ENCODE results near the gene PIP4K2B. TPM values are rescaled to one million over a fixed set of nuclear protein-coding genes. Genes with fewer than 3 reads are reported as not detected.

PIP4K2B gene
- 10 to 100 TPM; 30.1 to 33.4 TPM for total RNA-seq

DNA sequence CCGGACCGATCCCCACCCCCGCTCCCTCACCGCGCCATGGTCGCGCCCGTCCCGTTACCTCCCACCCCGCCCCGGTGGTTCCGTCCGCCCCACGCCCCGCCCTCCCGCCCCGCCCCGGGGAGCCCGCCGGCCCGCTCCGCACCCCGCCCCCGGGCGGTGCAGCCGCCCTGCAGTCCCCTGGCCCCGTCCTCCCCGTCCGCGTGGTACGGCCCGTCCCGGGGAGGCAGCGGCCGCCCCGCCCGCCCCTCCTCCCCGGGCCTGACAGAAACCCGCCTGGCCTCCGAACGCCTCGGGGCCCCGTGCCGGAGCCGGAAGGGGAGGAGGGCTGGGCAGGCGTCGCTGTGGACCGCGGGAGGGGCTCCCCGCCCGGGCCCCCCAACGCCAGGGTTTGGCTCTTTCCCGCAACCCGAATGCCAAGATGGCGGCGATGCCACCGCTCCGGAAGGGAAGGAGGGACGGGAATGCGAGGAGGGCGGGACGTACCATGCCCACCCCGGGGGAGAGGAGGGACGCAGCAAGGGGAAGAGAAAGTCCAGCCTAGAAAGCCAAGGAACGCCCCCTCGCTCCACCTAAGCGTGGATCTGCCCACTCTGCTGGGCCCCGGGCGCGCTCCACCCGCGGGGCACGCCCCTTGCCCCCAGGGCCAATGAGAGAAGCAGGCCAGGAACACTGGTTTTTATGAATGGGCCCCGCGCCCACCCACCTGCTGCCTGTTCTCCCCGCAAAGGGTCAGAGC lies at the start of gene PIP4K2B:
Gene PIP4K2B (minus strand): TSS at position 56 of the 736 bp plus-strand sequence. CDS start 132 bp downstream, outside the sequence.
- peak; percentile 91 for DNase-seq
- Mint-ChIP-seq H3K9me3 (no peaks in the 10 kb centered on the region), H3K27ac (peak within 1 kb of the TSS; percentile 89), H3K36me3 (ENCODE audit: low read depth) (peaks cover 27% of the 10 kb centered on the region), H3K4me3 (peak within 1 kb of the TSS; percentile 95), H3K27me3 (ENCODE audit: low read depth) (no peaks in the 10 kb centered on the region), H3K4me1 (ENCODE audit: low read depth) (peaks cover 34% of the 10 kb centered on the region)
- CTCF ChIA-PET = interaction anchor here (1.0 kb wide), 1 partner anchor 38 kb away, joined by 6 read pairs; no protein-coding TSS in a partner anchor
- intact Hi-C loops (cut with micrococcal nuclease) = loop anchor here (1.0 to 5.0 kb wide), 5 partner anchors 47 to 353 kb away; partner anchors contain the start of genes PLXDC1, PSMB3 and RPL23

DNA sequence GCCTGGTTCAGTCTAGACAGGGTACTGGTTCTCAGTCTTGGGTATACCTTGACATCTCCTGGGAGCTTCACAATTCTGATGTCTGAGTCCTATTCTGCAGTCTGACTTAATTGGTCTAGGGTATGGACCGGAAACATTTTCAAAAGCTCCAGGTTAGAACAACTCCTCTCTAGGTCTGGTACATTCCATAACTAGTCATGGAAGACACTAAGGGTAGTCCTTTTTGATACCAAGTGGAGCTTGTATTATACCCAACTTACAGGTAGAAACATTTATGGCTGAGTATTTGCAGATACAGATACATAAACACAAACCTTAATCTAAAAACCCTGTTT lies 49.2 kb upstream of the PIP4K2B start:
- intact Hi-C loops (cut with micrococcal nuclease) = no loop called here
- DNase-seq = no peak
- Mint-ChIP-seq H3K4me3 (no peak overlapping the region), H3K36me3 (ENCODE audit: low read depth) (peaks cover 57% of the 10 kb centered on the region), H3K27me3 (ENCODE audit: low read depth) (no peaks in the 10 kb centered on the region), H3K4me1 (ENCODE audit: low read depth) (peaks cover 33% of the 10 kb centered on the region), H3K9me3 (no peaks in the 10 kb centered on the region), H3K27ac (no peak overlapping the region)
- CTCF ChIA-PET = interaction anchor here (0.9 kb wide), 1 partner anchor 304 kb away, joined by 3 read pairs; no protein-coding TSS in a partner anchor

- Mint-ChIP-seq H3K36me3 (ENCODE audit: low read depth) (peaks cover 17% of the 10 kb centered on the region), H3K27ac (no peak overlapping the region), H3K9me3 (no peaks in the 10 kb centered on the region), H3K4me1 (ENCODE audit: low read depth) (peaks cover 5% of the 10 kb centered on the region), H3K27me3 (ENCODE audit: low read depth) (no peaks in the 10 kb centered on the region), H3K4me3 (no peak overlapping the region)
- CTCF ChIA-PET = interaction anchor here (1.8 kb wide), 1 partner anchor 309 kb away, joined by 5 read pairs; no protein-coding TSS in a partner anchor
- DNase-seq = no peak
- intact Hi-C loops (cut with micrococcal nuclease) = no loop called here
These were observed 45.0 kb upstream of the PIP4K2B start for GRCh38 chr17:38844261-38844757.

DNA sequence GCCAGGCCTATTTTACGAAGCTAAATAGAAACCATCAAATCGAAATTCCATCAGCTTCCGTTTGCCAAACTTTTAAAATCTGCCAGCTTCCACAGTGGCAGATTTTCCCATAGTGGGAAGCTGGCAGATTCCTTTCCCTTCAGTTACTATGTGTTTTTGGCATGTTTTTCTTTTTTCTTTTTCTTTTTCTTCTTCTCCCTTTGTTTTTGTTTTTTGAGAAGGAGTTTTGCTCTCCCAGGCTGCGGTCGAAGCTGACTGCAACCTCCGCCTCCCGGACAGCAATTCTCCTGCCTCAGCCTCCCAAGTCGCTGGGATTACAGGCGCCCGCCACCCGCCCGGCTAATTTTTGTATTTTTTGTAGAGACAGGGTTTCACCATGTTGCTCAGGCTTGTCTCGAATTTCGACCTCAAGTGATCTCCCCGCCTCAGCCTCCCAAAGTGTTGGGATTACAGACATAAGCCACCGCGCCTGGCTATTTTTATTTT lies 26.4 kb upstream of the PIP4K2B start:
- peak overlapping the region; percentile 99 for H3K27ac Mint-ChIP-seq
- intact Hi-C loops (cut with micrococcal nuclease) = loop anchor here (1.0 kb wide), 2 partner anchors 27 to 43 kb away; partner anchors contain the start of gene RPL23
- no peaks in the 10 kb centered on the region for H3K9me3 Mint-ChIP-seq
- H3K27me3 Mint-ChIP-seq (ENCODE audit: low read depth) = no peaks in the 10 kb centered on the region
- H3K4me1 Mint-ChIP-seq (ENCODE audit: low read depth) = peaks cover 24% of the 10 kb centered on the region
- DNase-seq = no peak
- CTCF ChIA-PET = no interaction called here
- H3K36me3 Mint-ChIP-seq (ENCODE audit: low read depth) = peaks cover 2% of the 10 kb centered on the region
- peak overlapping the region; percentile 91 for H3K4me3 Mint-ChIP-seq

DNA sequence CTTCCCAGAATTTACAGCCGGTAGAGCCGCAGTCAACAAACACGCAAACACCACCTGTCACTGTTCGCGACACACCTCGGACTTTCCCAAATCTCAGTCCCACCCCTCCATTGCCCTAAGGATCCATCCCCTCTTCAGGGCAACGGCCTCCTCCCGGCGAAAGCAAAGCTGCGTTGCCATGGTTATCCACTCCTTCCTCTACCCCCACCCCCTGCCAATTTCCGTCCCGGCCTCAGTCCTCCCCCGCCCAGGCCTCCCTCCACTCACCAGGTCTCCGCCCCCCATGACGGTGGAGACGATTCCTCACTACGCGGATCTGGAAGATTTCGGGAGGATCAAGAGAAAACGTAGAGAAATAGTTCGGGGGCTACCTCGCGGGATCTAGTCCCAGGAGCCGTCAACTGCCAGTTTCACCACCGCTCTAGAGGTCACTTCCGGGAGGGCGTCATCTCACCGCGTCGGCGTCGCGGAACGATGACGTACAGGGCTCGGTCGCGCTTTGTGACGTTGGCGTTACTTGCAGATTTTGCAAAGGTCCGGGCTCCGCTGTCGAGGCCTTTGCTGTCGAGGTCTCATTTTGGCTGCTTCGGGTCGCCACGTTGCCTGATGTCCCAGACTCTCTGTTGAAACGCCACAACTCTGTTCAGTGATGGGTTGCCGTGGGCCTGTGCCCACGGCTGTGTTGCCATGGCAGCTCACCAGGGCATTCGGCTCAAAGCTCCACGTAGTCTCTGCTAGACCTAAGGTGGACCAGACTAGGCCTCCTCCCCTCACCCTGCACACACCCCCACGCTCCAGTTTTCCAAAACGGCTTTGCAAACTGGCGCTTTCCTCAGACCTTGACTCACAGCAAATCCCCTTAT lies 25.8 kb upstream of the PIP4K2B start, which contains the start of gene CWC25:
Gene CWC25 (minus strand): TSS at position 423 of the 863 bp plus-strand sequence. CDS start 138 bp downstream, at position 285.
- Mint-ChIP-seq H3K36me3 (ENCODE audit: low read depth) (peaks cover 7% of the 10 kb centered on the region), H3K27me3 (ENCODE audit: low read depth) (no peaks in the 10 kb centered on the region), H3K9me3 (no peaks in the 10 kb centered on the region), H3K4me3 (peak within 1 kb of the TSS; percentile 91), H3K27ac (peak within 1 kb of the TSS; percentile 99), H3K4me1 (ENCODE audit: low read depth) (peaks cover 29% of the 10 kb centered on the region)
- DNase-seq = peak; percentile 95
- CTCF ChIA-PET = no interaction called here
- intact Hi-C loops (cut with micrococcal nuclease) = loop anchor here (1.0 kb wide), 2 partner anchors 28 to 44 kb away; partner anchors contain the start of gene RPL23

DNA sequence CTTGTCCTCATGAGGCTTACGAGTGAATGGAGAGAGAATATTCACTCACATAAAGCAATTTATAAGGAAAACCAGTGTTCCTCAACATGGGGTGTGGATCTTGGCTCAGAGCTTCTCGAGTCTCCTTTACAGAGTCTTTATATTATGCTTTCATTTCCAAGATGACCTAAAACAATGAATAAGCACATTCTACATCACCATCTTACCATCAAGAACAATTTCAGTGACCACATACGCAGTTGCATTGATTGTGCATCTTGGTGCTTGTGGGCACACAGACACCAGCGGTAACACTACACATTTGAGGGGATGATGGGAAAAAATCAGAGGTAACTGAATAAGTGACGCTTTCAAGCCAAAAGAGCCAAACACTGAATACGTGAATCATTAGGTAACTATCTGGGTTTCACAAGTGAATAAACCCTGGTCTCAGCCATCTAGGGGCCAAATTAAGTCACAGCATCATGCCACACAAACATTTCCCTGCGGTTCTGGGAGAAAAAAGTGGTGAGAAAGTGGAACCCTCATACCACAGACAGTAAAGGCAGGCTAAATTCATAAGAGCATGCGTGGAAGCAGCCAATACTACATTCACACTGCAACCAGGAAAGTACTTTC lies 16.3 kb upstream of the PIP4K2B start:
- DNase-seq = no peak
- H3K36me3 Mint-ChIP-seq (ENCODE audit: low read depth) = peaks cover 22% of the 10 kb centered on the region
- H3K27me3 Mint-ChIP-seq (ENCODE audit: low read depth) = no peaks in the 10 kb centered on the region
- H3K9me3 Mint-ChIP-seq = no peaks in the 10 kb centered on the region
- H3K4me1 Mint-ChIP-seq (ENCODE audit: low read depth) = peaks cover 11% of the 10 kb centered on the region
- no peak overlapping the region for H3K27ac Mint-ChIP-seq
- no peak overlapping the region for H3K4me3 Mint-ChIP-seq
- intact Hi-C loops (cut with micrococcal nuclease) = no loop called here
- CTCF ChIA-PET = no interaction called here

DNA sequence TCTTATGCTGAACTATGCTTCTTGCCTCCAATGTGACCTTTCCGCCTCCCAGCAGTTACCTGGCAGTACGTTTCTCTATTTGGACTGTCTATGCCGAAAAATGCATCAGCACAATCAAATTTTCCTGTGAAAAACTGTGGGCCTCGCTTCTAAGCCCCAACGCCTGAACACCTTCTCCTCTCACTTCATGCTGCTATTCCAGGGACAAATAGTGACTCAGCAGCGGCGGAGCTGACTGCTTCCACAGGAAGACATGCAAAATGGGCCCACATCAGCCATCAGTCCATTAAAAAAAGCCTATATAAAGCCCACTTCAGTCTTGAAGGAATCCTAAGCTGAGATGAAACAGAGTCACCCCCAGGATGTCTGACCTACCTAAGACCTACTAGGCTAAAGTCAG lies 10.5 kb upstream of the PIP4K2B start:
- no peak overlapping the region for H3K4me3 Mint-ChIP-seq
- H3K9me3 Mint-ChIP-seq = no peaks in the 10 kb centered on the region
- H3K27me3 Mint-ChIP-seq (ENCODE audit: low read depth) = no peaks in the 10 kb centered on the region
- H3K27ac Mint-ChIP-seq = no peak overlapping the region
- DNase-seq = no peak
- H3K36me3 Mint-ChIP-seq (ENCODE audit: low read depth) = peaks cover 26% of the 10 kb centered on the region
- CTCF ChIA-PET = no interaction called here
- H3K4me1 Mint-ChIP-seq (ENCODE audit: low read depth) = no peaks in the 10 kb centered on the region
- intact Hi-C loops (cut with micrococcal nuclease) = no loop called here

- no peaks in the 10 kb centered on the region for H3K9me3 Mint-ChIP-seq
- peak overlapping the region; percentile 80 for H3K27ac Mint-ChIP-seq
- CTCF ChIA-PET = interaction anchor here (1.0 kb wide), 1 partner anchor 37 kb away, joined by 6 read pairs; no protein-coding TSS in a partner anchor
- DNase-seq = no peak
- H3K27me3 Mint-ChIP-seq (ENCODE audit: low read depth) = no peaks in the 10 kb centered on the region
- intact Hi-C loops (cut with micrococcal nuclease) = no loop called here
- peaks cover 32% of the 10 kb centered on the region for H3K4me1 Mint-ChIP-seq (ENCODE audit: low read depth)
- H3K4me3 Mint-ChIP-seq = peak overlapping the region; percentile 78
- H3K36me3 Mint-ChIP-seq (ENCODE audit: low read depth) = peaks cover 25% of the 10 kb centered on the region
These were observed 943 bp upstream of the PIP4K2B start for GRCh38 chr17:38800237-38800760.

GRCh38 chr17:38798614-38799500 lies 499 bp downstream of the PIP4K2B start:
- H3K36me3 Mint-ChIP-seq (ENCODE audit: low read depth) = peaks cover 25% of the 10 kb centered on the region
- peaks cover 39% of the 10 kb centered on the region for H3K4me1 Mint-ChIP-seq (ENCODE audit: low read depth)
- H3K4me3 Mint-ChIP-seq = peak overlapping the region; percentile 95
- DNase-seq = peak; percentile 71
- H3K9me3 Mint-ChIP-seq = no peaks in the 10 kb centered on the region
- CTCF ChIA-PET = no interaction called here
- H3K27ac Mint-ChIP-seq = peak overlapping the region; percentile 89
- intact Hi-C loops (cut with micrococcal nuclease) = loop anchor here (1.0 to 5.0 kb wide), 5 partner anchors 47 to 353 kb away; partner anchors contain the start of genes PLXDC1, PSMB3 and RPL23
- H3K27me3 Mint-ChIP-seq (ENCODE audit: low read depth) = no peaks in the 10 kb centered on the region

DNA sequence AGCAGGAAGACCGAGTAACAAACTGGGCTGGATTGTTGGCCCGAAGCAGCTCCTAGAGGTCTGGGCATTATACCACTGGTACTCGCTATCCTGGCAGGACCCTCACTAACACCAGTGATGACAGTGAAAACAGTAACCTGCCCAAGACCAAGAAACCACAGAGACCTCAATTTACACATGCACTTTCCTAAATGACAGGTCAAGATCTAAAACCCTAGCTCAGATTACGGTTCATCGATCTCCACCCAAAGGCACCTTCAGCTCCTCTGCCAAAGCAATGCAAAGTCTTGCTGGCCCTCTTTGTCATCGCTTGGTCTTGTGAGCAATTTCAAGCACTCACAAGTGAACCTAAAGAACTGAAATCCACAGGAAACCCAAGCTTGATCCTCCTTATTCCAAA lies 1.5 kb downstream of the PIP4K2B start:
- peak overlapping the region; percentile 95 for H3K4me3 Mint-ChIP-seq
- peaks cover 26% of the 10 kb centered on the region for H3K36me3 Mint-ChIP-seq (ENCODE audit: low read depth)

GRCh38 chr17:38797158-38797490 lies 2.2 kb downstream of the PIP4K2B start:
- intact Hi-C loops (cut with micrococcal nuclease) = loop anchor here (5.0 kb wide), 2 partner anchors 70 to 355 kb away; partner anchors contain the start of gene PLXDC1
- Mint-ChIP-seq H3K4me3 (peak overlapping the region; percentile 25), H3K9me3 (no peaks in the 10 kb centered on the region), H3K27ac (no peak overlapping the region), H3K36me3 (ENCODE audit: low read depth) (peaks cover 27% of the 10 kb centered on the region), H3K27me3 (ENCODE audit: low read depth) (no peaks in the 10 kb centered on the region), H3K4me1 (ENCODE audit: low read depth) (peaks cover 41% of the 10 kb centered on the region)
- CTCF ChIA-PET = interaction anchor here (1.2 kb wide), 1 partner anchor 35 kb away, joined by 5 read pairs; no protein-coding TSS in a partner anchor
- no peak for DNase-seq

More for the DNA sequence above, 1.5 kb downstream of the PIP4K2B start:
- CTCF ChIA-PET = interaction anchor here (0.9 to 1.2 kb wide), 2 partner anchors 26 to 35 kb away, joined by 3 to 5 read pairs; no protein-coding TSS in a partner anchor
- Mint-ChIP-seq H3K9me3 (no peaks in the 10 kb centered on the region), H3K27me3 (ENCODE audit: low read depth) (no peaks in the 10 kb centered on the region), H3K27ac (peak overlapping the region; percentile 89), H3K4me1 (ENCODE audit: low read depth) (peaks cover 40% of the 10 kb centered on the region)
- intact Hi-C loops (cut with micrococcal nuclease) = loop anchor here (2.0 to 5.0 kb wide), 4 partner anchors 55 to 354 kb away; partner anchors contain the start of genes PLXDC1 and RPL23
- no peak for DNase-seq

All from activated naive CD4-positive, alpha-beta T cell treated with anti-CD3 and anti-CD28 coated beads for 36 hours (primary cell).